H1 (cell line): ENCODE data around the gene IFNK. TPM values are rescaled to one million over a fixed set of nuclear protein-coding genes. Genes with fewer than 3 reads are reported as not detected.
A peak's percentile ranks its signal among the peaks of the same experiment; 100 is the strongest.

Source experiments
- CTCF ChIA-PET: fragments of 300-600 bp; sonication (Branson Sonifier 250); formaldehyde crosslinking; loops from one replicate; lab custom pipeline; 2021; ENCODE audit not compliant: partially characterized antibody; lab: Charles Lee
- POLR2A ChIA-PET: fragments of 300-600 bp; sonication (Branson Sonifier 250); formaldehyde crosslinking; loops from one replicate; lab custom pipeline; 2021; ENCODE audit warnings: inconsistent platforms; ENCODE audit not compliant: partially characterized antibody; lab: Charles Lee
- DNase-seq, 2 experiments: peaks; one replicate each; pipeline versions ENCODE4 v3.0.0 to v3.0.0-alpha.2; 2010 to 2022; ENCODE audit warnings: low spot score in 2 of 2, low read depth in 1 of 2, mixed read lengths in 1 of 2
- FAIRE-seq: peaks from 2 replicates; lab custom pipeline; 2011; peaks lifted over from hg19 to GRCh38; lab: Jason Lieb, UNC
- H2AFZ ChIP-seq: 2 replicates; pipeline ENCODE4 v1.8.1; 2012; ENCODE audit warnings: low read length, inconsistent platforms
- H2AK5ac ChIP-seq: 2 replicates; pipeline ENCODE4 v1.6.1; 2013; ENCODE audit warnings: low read depth, low read length
- H2BK120ac ChIP-seq: replicated peaks from 2 replicates; pipeline ENCODE3; 2013; ENCODE audit warnings: low read depth, low read length, inconsistent platforms
- H2BK12ac ChIP-seq: 2 replicates; pipeline ENCODE4 v1.6.1; 2013; ENCODE audit warnings: low read depth, low read length
- H2BK15ac ChIP-seq: 2 replicates; pipeline ENCODE4 v1.6.1; 2013; ENCODE audit warnings: low read length
- H2BK20ac ChIP-seq: 2 replicates; pipeline ENCODE4 v1.6.1; 2013; ENCODE audit warnings: low read length
- H2BK5ac ChIP-seq: 2 replicates; pipeline ENCODE4 v1.6.1; 2013; ENCODE audit warnings: low read depth, low read length
- H3K14ac ChIP-seq: 2 replicates; pipeline ENCODE4 v1.6.1; 2013; ENCODE audit warnings: inconsistent platforms; ENCODE audit not compliant: insufficient read length
- H3K18ac ChIP-seq: 2 replicates; pipeline ENCODE4 v1.6.1; 2013; ENCODE audit warnings: low read length; ENCODE audit errors: extremely low read depth
- H3K23ac ChIP-seq: 2 replicates; pipeline ENCODE4 v1.6.1; 2013; ENCODE audit warnings: inconsistent platforms; ENCODE audit not compliant: insufficient read length
- H3K23me2 ChIP-seq: 2 replicates; pipeline ENCODE4 v1.6.1; 2013; ENCODE audit warnings: low read depth, low read length
- H3K27ac ChIP-seq: 2 replicates; pipeline ENCODE4 v1.6.1; 2011; ENCODE audit warnings: low read depth, low read length, inconsistent platforms
- H3K27me3 ChIP-seq, 4 experiments: replicated peaks in 1 of 4; 1 replicate in 1 of 4; 2 replicates in 3 of 4; pipeline versions ENCODE4 v1.6.1 to v1.8.1; 2011 to 2013; ENCODE audit warnings: low read length in 3 of 4, mild to moderate bottlenecking in 3 of 4, inconsistent platforms in 2 of 4, mixed read lengths in 2 of 4, moderate library complexity in 1 of 4; ENCODE audit not compliant: control insufficient read depth in 3 of 4, insufficient read depth in 3 of 4; ENCODE audit errors: extremely low read depth in 1 of 4
- H3K36me3 ChIP-seq, 4 experiments: 2 replicates each; pipeline versions ENCODE4 v1.6.1 to v1.8.1; 2011 to 2013; ENCODE audit warnings: mild to moderate bottlenecking in 4 of 4, low read length in 3 of 4, moderate library complexity in 2 of 4, control low read depth in 1 of 4, inconsistent platforms in 1 of 4; ENCODE audit not compliant: insufficient read depth in 4 of 4, control insufficient read depth in 2 of 4
- H3K4ac ChIP-seq: replicated peaks from 2 replicates; pipeline ENCODE3; 2013; ENCODE audit warnings: low read length, low read depth, mixed read lengths, inconsistent platforms; ENCODE audit not compliant: insufficient read length
- H3K4me1 ChIP-seq, 4 experiments: replicated peaks in 1 of 4; 1 replicate in 1 of 4; 2 replicates in 3 of 4; pipeline versions ENCODE4 v1.6.1 to v1.8.1; 2011 to 2013; ENCODE audit warnings: low read length in 3 of 4, inconsistent platforms in 2 of 4, mixed read lengths in 1 of 4; ENCODE audit not compliant: insufficient read depth in 4 of 4, control insufficient read depth in 3 of 4
- H3K4me2 ChIP-seq, 2 experiments: 2 replicates each; pipeline versions ENCODE4 v1.6.1 to v1.8.1; 2011 to 2013; ENCODE audit warnings: low read depth in 2 of 2, low read length in 2 of 2, control low read depth in 1 of 2, inconsistent platforms in 1 of 2, mild to moderate bottlenecking in 1 of 2; ENCODE audit not compliant: insufficient read depth in 1 of 2
- H3K4me3 ChIP-seq, 4 experiments: fragments of 200-600, 300-600 bp in 1 of 4; sonication (generic), shearing (Covaris generic), sonication (Bioruptor Twin) in 1 of 4; 2 replicates each; pipeline versions ENCODE4 v1.5.1 to v1.8.1; 2011 to 2016; ENCODE audit warnings: low read length in 4 of 4, low read depth in 3 of 4, control low read depth in 2 of 4, inconsistent platforms in 2 of 4, mild to moderate bottlenecking in 2 of 4, mixed read lengths in 1 of 4, moderate library complexity in 1 of 4; ENCODE audit not compliant: insufficient read depth in 2 of 4; ENCODE audit errors: extremely low read depth in 1 of 4
- H3K56ac ChIP-seq: replicated peaks from 2 replicates; pipeline ENCODE3; 2013; ENCODE audit warnings: low read depth, mild to moderate bottlenecking, mixed read lengths, low read length, inconsistent platforms; ENCODE audit not compliant: insufficient read length
- H3K79me1 ChIP-seq: 2 replicates; pipeline ENCODE4 v1.6.1; 2013; ENCODE audit warnings: low read depth, low read length, control low read depth
- H3K79me2 ChIP-seq, 2 experiments: 2 replicates each; pipeline versions ENCODE4 v1.6.1 to v1.8.1; 2012 to 2013; ENCODE audit warnings: low read length in 2 of 2, mild to moderate bottlenecking in 2 of 2, inconsistent platforms in 1 of 2; ENCODE audit not compliant: insufficient read depth in 2 of 2, control insufficient read depth in 1 of 2
- H3K9ac ChIP-seq, 4 experiments: replicated peaks in 1 of 4; 1 replicate in 1 of 4; 2 replicates in 3 of 4; pipeline versions ENCODE4 v1.6.1 to v1.8.1; 2011 to 2013; ENCODE audit warnings: low read depth in 3 of 4, low read length in 3 of 4, control low read depth in 2 of 4, mild to moderate bottlenecking in 2 of 4, moderate library complexity in 2 of 4, inconsistent platforms in 1 of 4; ENCODE audit errors: extremely low read depth in 1 of 4
- H3K9me3 ChIP-seq, 2 experiments: 2 replicates each; pipeline versions ENCODE4 v1.6.1 to v1.8.1; 2012 to 2013; ENCODE audit warnings: mild to moderate bottlenecking in 2 of 2, moderate library complexity in 2 of 2, control low read depth in 1 of 2, inconsistent platforms in 1 of 2, low read depth in 1 of 2, low read length in 1 of 2, mixed read lengths in 1 of 2; ENCODE audit not compliant: insufficient read depth in 2 of 2
- H4K20me1 ChIP-seq, 2 experiments: replicated peaks in 1 of 2; 2 replicates each; pipeline versions ENCODE3 to v1.8.1; 2011 to 2013; ENCODE audit warnings: inconsistent platforms in 2 of 2, low read length in 2 of 2, mild to moderate bottlenecking in 1 of 2; ENCODE audit not compliant: insufficient read depth in 2 of 2, control insufficient read depth in 1 of 2
- H4K5ac ChIP-seq: 2 replicates; pipeline ENCODE4 v1.6.1; 2013; ENCODE audit warnings: low read length, low read depth, mixed read lengths, inconsistent platforms; ENCODE audit not compliant: insufficient read length
- H4K8ac ChIP-seq: 2 replicates; pipeline ENCODE4 v1.8.0; 2013; ENCODE audit warnings: mild to moderate bottlenecking, moderate library complexity, low read length, inconsistent platforms; ENCODE audit not compliant: insufficient read depth; ENCODE audit errors: extremely low read depth
- H4K91ac ChIP-seq: replicated peaks from 2 replicates; pipeline ENCODE3; 2013; ENCODE audit warnings: low read length, mixed read lengths, inconsistent platforms; ENCODE audit not compliant: insufficient read length
- CHD2 ChIP-seq: IDR thresholded peaks from 2 replicates; pipeline ENCODE4 v1.6.1; 2012; ENCODE audit warnings: low read length, improper control_type of control experiment
- HDAC2 ChIP-seq, 2 experiments: fragments of 300-600 bp in 1 of 2; sonication (generic) in 1 of 2; IDR thresholded peaks; 2 replicates each; pipeline ENCODE4 v1.6.1; 2011 to 2012; ENCODE audit warnings: low read depth in 2 of 2, low read length in 2 of 2, mild to moderate bottlenecking in 2 of 2, moderate library complexity in 2 of 2, borderline replicate concordance in 1 of 2, inconsistent platforms in 1 of 2
- PHF8 ChIP-seq: fragments of 200-600 bp; sonication (generic); conservative IDR thresholded peaks from 2 replicates; pipeline ENCODE4 v1.7.1; 2012; ENCODE audit warnings: low read depth, mild to moderate bottlenecking, inconsistent platforms, low read length, moderate library complexity
- POLR2A ChIP-seq, 2 experiments: IDR thresholded peaks; 1 replicate in 1 of 2; 2 replicates in 1 of 2; pipeline ENCODE4 v1.6.1; 2011; ENCODE audit warnings: low read depth in 2 of 2, low read length in 2 of 2, mild to moderate bottlenecking in 2 of 2; ENCODE audit errors: control extremely low read depth in 1 of 2
- POLR2AphosphoS5 ChIP-seq: IDR thresholded peaks from 2 replicates; pipeline ENCODE4 v1.6.1; 2011; ENCODE audit warnings: low read depth, low read length
- POU5F1 ChIP-seq: IDR thresholded peaks from 2 replicates; pipeline ENCODE4 v1.6.1; 2011; ENCODE audit warnings: low read depth, mild to moderate bottlenecking, low read length, moderate library complexity
- SAP30 ChIP-seq: fragments of 300-600 bp; sonication (generic); IDR thresholded peaks from 2 replicates; pipeline ENCODE4 v1.7.1; 2012; ENCODE audit warnings: low read length, moderate library complexity, mild to moderate bottlenecking, inconsistent platforms; ENCODE audit not compliant: insufficient read depth, insufficient replicate concordance
- SP2 ChIP-seq: IDR thresholded peaks from 2 replicates; pipeline ENCODE4 v1.6.1; 2012; ENCODE audit warnings: mild to moderate bottlenecking, low read length, inconsistent platforms
- SRF ChIP-seq: IDR thresholded peaks from 2 replicates; pipeline ENCODE4 v1.6.1; 2011; ENCODE audit warnings: mild to moderate bottlenecking, low read depth, low read length, moderate library complexity
- TAF7 ChIP-seq: optimal IDR thresholded peaks from 2 replicates; pipeline ENCODE3; 2011; ENCODE audit warnings: low read depth, mild to moderate bottlenecking, inconsistent platforms, low read length, moderate library complexity, borderline replicate concordance
- WGBS, 2 experiments: shearing (Covaris generic) in 1 of 2; methylation state at CpG; one replicate each; pipeline versions ENCODE4 v1.1.6 to v1.1.7; 2013 to 2015; ENCODE audit warnings: low lambda C conversion rate in 2 of 2, mixed read lengths in 2 of 2, inconsistent platforms in 1 of 2, low coverage in 1 of 2, missing lambda C conversion rate in 1 of 2; ENCODE audit not compliant: insufficient replicate concordance in 2 of 2, insufficient coverage in 1 of 2, insufficient read length in 1 of 2; ENCODE audit errors: extremely low coverage in 1 of 2, missing lambda C conversion rate in 1 of 2; 5-methylcytosine and 5-hydroxymethylcytosine counted together
- polyA plus RNA-seq, 7 experiments: library from polyadenylated mRNA; depleted of rRNA in 3 of 7; stranded (reverse) in 5 of 7; unstranded in 2 of 7; fragments of >200 nt in 5 of 7; fragments of 200-250 nt in 2 of 7; gene quantifications; 1 replicate in 5 of 7; 2 replicates in 1 of 7; 4 replicates in 1 of 7; pipeline versions ENCODE4 v1.2.1 to v1.2.3, GENCODE V29; 2011 to 2013; ENCODE audit warnings: missing spikeins in 2 of 7, mixed read lengths in 2 of 7
- total RNA-seq: library from RNA; stranded (reverse); fragmentation: NEBNext Ultra II Directional; extraction: Animal tissue kit (Norgen Biotek cat#: 25700); gene quantifications from 2 replicates; pipeline ENCODE4 v1.2.1, GENCODE V29; 2021
- TF ChIP-seq, protein P1 (sequence below): IDR thresholded peaks from 2 replicates; pipeline ENCODE4 v1.6.1; 2012; ENCODE audit warnings: inconsistent platforms
- TF ChIP-seq, protein P2 (sequence below): IDR thresholded peaks from 2 replicates; pipeline ENCODE4 v1.6.1; 2012; ENCODE audit warnings: inconsistent platforms

Gene IFNK
- total and polyA plus RNA-seq, 2 of the 8 experiments (the other 6 are each of a cell fraction or from before 2014, with no cell fraction given) = not detected

DNA sequence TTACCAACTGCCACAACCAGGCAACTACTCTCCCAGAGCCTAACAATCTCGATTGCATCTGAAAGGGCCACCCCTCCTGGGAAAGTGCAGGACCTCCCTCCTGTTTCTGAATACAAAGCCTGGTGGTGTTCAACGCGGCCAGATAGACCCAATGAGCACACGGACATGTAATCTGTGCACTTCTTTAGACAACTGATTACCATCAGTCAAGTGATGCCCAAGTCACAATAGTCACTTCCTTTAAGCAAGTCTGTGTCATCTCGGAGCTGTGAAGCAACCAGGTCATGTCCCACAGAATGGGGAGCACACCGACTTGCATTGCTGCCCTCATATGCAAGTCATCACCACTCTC lies 48.5 kb downstream of the IFNK start:
- peak overlapping the region; percentile 58 for H3K27ac ChIP-seq
- no peak for TF ChIP-seq TAF7
- TF ChIP-seq, protein P1, sequence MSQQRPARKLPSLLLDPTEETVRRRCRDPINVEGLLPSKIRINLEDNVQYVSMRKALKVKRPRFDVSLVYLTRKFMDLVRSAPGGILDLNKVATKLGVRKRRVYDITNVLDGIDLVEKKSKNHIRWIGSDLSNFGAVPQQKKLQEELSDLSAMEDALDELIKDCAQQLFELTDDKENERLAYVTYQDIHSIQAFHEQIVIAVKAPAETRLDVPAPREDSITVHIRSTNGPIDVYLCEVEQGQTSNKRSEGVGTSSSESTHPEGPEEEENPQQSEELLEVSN = no peak
- no peak for TF ChIP-seq HDAC2 (IDR thresholded peaks at IDR 0.05; ENCODE audit: borderline replicate concordance in 1 of 2, low read depth in 2 of 2, low read length in 2 of 2)
- no peak for TF ChIP-seq CHD2
- peak in 1 of 2 experiments; percentile 22; a peak in 2 of 3 replicates for TF ChIP-seq POLR2A (IDR thresholded peaks at IDR 0.05; ENCODE audit: control extremely low read depth in 1 of 2, low read depth in 2 of 2, low read length in 2 of 2)
- peak; percentile 70 for TF ChIP-seq POLR2AphosphoS5
- TF ChIP-seq, protein P2, sequence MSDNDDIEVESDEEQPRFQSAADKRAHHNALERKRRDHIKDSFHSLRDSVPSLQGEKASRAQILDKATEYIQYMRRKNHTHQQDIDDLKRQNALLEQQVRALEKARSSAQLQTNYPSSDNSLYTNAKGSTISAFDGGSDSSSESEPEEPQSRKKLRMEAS = 0 out of 2 replicates have a peak, but pooled peaks have one; percentile 9
- no peak for TF ChIP-seq SP2
- peak; percentile 71 for TF ChIP-seq SAP30
- no peak for TF ChIP-seq POU5F1
- TF ChIP-seq PHF8 = no peak
- no peak for TF ChIP-seq SRF

More for the DNA sequence above, 48.5 kb downstream of the IFNK start:
- H3K4ac ChIP-seq = no peak overlapping the region
- no peak overlapping the region for H3K56ac ChIP-seq
- no peak overlapping the region for H2BK20ac ChIP-seq
- H3K4me3 ChIP-seq = peak overlapping the region; percentile 79 to 87 (median 82)
- FAIRE-seq = peak; percentile 36
- H4K8ac ChIP-seq = peak overlapping the region; percentile 82; the same call in 1 of the 2 replicates
- no peak overlapping the region for H3K14ac ChIP-seq
- no peak overlapping the region for H2BK120ac ChIP-seq
- H2AFZ ChIP-seq = peak overlapping the region; percentile 59
- H2BK5ac ChIP-seq = 0 out of 2 replicates have a peak overlapping the region, but pooled peaks have one; percentile 28
- no peaks in the 10 kb centered on the region for H3K36me3 ChIP-seq
- 0 out of 2 replicates have a peak, but pooled peaks cover 2% of the 10 kb centered on the region for H3K79me1 ChIP-seq
- peaks cover 7% of the 10 kb centered on the region for H3K23me2 ChIP-seq
- no peaks in the 10 kb centered on the region for H3K9me3 ChIP-seq
- peaks cover 0 to 5% (median 1%) of the 10 kb centered on the region in 4 experiments; a peak in 4 of 7 replicates for H3K4me1 ChIP-seq
- POLR2A ChIA-PET = interaction anchor here (0.9 to 1.1 kb wide), 3 partner anchors 13 to 546 kb away, joined by 3 to 6 read pairs (median 3); no protein-coding TSS in a partner anchor
- H4K91ac ChIP-seq = no peak overlapping the region
- peaks cover 0 to 39% of the 10 kb centered on the region in 2 experiments; a peak in 2 of 4 replicates for H3K79me2 ChIP-seq
- no peak overlapping the region for H3K23ac ChIP-seq
- peak overlapping the region; percentile 12 for H4K5ac ChIP-seq
- CTCF ChIA-PET = interaction anchor here (2.3 kb wide), 1 partner anchor 36 kb away, joined by 7 read pairs; no protein-coding TSS in a partner anchor
- H3K4me2 ChIP-seq = peak overlapping the region; percentile 89 to 99
- peak overlapping the region; percentile 83 to 98 (median 88) for H3K9ac ChIP-seq
- DNase-seq = no peak
- no peaks in the 10 kb centered on the region; a peak in 1 of 7 replicates for H3K27me3 ChIP-seq
- H3K18ac ChIP-seq = peak overlapping the region; percentile 81; the same call in 1 of the 2 replicates
- H4K20me1 ChIP-seq = peaks cover 0 to 6% of the 10 kb centered on the region in 2 experiments
- 2% methylated on average over 6 of the region's 6 CpGs; no CpG with 5 or more reads in 1 of the 2 experiments for WGBS, 2 experiments
- H2BK12ac ChIP-seq = no peak overlapping the region; the same call in 1 of the 2 replicates
- no peak overlapping the region for H2BK15ac ChIP-seq
- H2AK5ac ChIP-seq = no peak overlapping the region; the same call in 1 of the 2 replicates
